Mesenchymal stem cell (in vitro differentiated cells and primary cell): ENCODE data around the gene ELFN1.

Experiments used
- DNase-seq: peaks from one replicate; pipeline ENCODE4 v3.0.0-alpha.2; 2013
- H2AFZ ChIP-seq: one replicate; pipeline ENCODE4 v1.6.1; 2013; ENCODE audit warnings: low read depth, mild to moderate bottlenecking, control low read depth, inconsistent platforms, low read length, moderate library complexity
- H2AK5ac ChIP-seq: 2 replicates; pipeline ENCODE4 v1.6.1; 2013; ENCODE audit warnings: low read length, moderate library complexity, mild to moderate bottlenecking, inconsistent platforms; ENCODE audit not compliant: severe bottlenecking
- H2BK120ac ChIP-seq: one replicate; pipeline ENCODE4 v1.6.1; 2013; ENCODE audit warnings: low read depth, mild to moderate bottlenecking, inconsistent platforms, low read length, moderate library complexity
- H2BK12ac ChIP-seq, 2 experiments: one replicate each; pipeline ENCODE4 v1.6.1; 2013; ENCODE audit warnings: inconsistent platforms in 2 of 2, low read length in 2 of 2, mild to moderate bottlenecking in 2 of 2, moderate library complexity in 2 of 2, control low read depth in 1 of 2
- H2BK15ac ChIP-seq: one replicate; pipeline ENCODE4 v1.6.1; 2013; ENCODE audit warnings: mild to moderate bottlenecking, low read depth, inconsistent platforms; ENCODE audit not compliant: poor library complexity, severe bottlenecking
- H2BK5ac ChIP-seq: 2 replicates; pipeline ENCODE4 v1.6.1; 2013; ENCODE audit warnings: low read depth, mild to moderate bottlenecking, low read length, control low read depth, inconsistent platforms; ENCODE audit not compliant: poor library complexity, severe bottlenecking
- H3K14ac ChIP-seq, 2 experiments: one replicate each; pipeline ENCODE4 v1.6.1; 2013; ENCODE audit warnings: inconsistent platforms in 2 of 2, low read length in 2 of 2, control low read depth in 1 of 2, mild to moderate bottlenecking in 1 of 2, moderate library complexity in 1 of 2
- H3K18ac ChIP-seq, 2 experiments: one replicate each; pipeline ENCODE4 v1.6.1; 2013; ENCODE audit warnings: inconsistent platforms in 2 of 2, low read length in 2 of 2, control low read depth in 1 of 2, low read depth in 1 of 2, mild to moderate bottlenecking in 1 of 2
- H3K23ac ChIP-seq, 2 experiments: one replicate each; pipeline ENCODE4 v1.6.1; 2013; ENCODE audit warnings: inconsistent platforms in 2 of 2, low read length in 2 of 2, mild to moderate bottlenecking in 2 of 2, moderate library complexity in 2 of 2, control low read depth in 1 of 2
- H3K27ac ChIP-seq: 2 replicates; pipeline ENCODE4 v1.5.1; 2013; ENCODE audit warnings: mild to moderate bottlenecking, moderate library complexity, low read length, control low read depth, inconsistent platforms; ENCODE audit not compliant: poor library complexity, severe bottlenecking
- H3K27me3 ChIP-seq, 2 experiments: 2 replicates each; pipeline versions ENCODE4 v1.6.1 to v1.7.0; 2013; ENCODE audit warnings: low read length in 2 of 2, mild to moderate bottlenecking in 2 of 2, moderate library complexity in 2 of 2, control low read depth in 1 of 2, inconsistent platforms in 1 of 2; ENCODE audit not compliant: control insufficient read depth in 1 of 2, insufficient read depth in 1 of 2
- H3K36me3 ChIP-seq, 2 experiments: 2 replicates each; pipeline versions ENCODE4 v1.6.1 to v1.7.0; 2013; ENCODE audit warnings: low read length in 2 of 2, control low read depth in 1 of 2, inconsistent platforms in 1 of 2, low read depth in 1 of 2, mild to moderate bottlenecking in 1 of 2; ENCODE audit not compliant: insufficient read depth in 2 of 2, control insufficient read depth in 1 of 2
- H3K4ac ChIP-seq, 2 experiments: one replicate each; pipeline ENCODE4 v1.6.1; 2013; ENCODE audit warnings: inconsistent platforms in 2 of 2, low read length in 2 of 2, mild to moderate bottlenecking in 2 of 2, moderate library complexity in 2 of 2, control low read depth in 1 of 2, low read depth in 1 of 2
- H3K4me1 ChIP-seq: 2 replicates; pipeline ENCODE4 v1.6.1; 2013; ENCODE audit warnings: low read depth, low read length, control low read depth; ENCODE audit not compliant: control insufficient read depth, insufficient read depth
- H3K4me2 ChIP-seq: 2 replicates; pipeline ENCODE4 v1.6.1; 2013; ENCODE audit warnings: low read length, mild to moderate bottlenecking, inconsistent platforms; ENCODE audit not compliant: poor library complexity, severe bottlenecking
- H3K4me3 ChIP-seq, 2 experiments: 2 replicates each; pipeline versions ENCODE4 v1.5.1 to v1.7.0; 2013; ENCODE audit warnings: low read length in 2 of 2, mild to moderate bottlenecking in 2 of 2, control low read depth in 1 of 2, low read depth in 1 of 2; ENCODE audit not compliant: insufficient read depth in 1 of 2
- H3K79me1 ChIP-seq: replicated peaks from 2 replicates; pipeline ENCODE4 v1.6.1; 2013; ENCODE audit warnings: mild to moderate bottlenecking, control low read depth, low read length, inconsistent platforms; ENCODE audit not compliant: poor library complexity, severe bottlenecking
- H3K9ac ChIP-seq: 2 replicates; pipeline ENCODE4 v1.7.0; 2013; ENCODE audit warnings: mild to moderate bottlenecking, low read length, moderate library complexity
- H3K9me3 ChIP-seq: 2 replicates; pipeline ENCODE4 v1.7.0; 2013; ENCODE audit warnings: mild to moderate bottlenecking, low read length; ENCODE audit not compliant: control insufficient read depth
- H4K8ac ChIP-seq: one replicate; pipeline ENCODE4 v1.6.1; 2013; ENCODE audit warnings: inconsistent platforms, mild to moderate bottlenecking, low read length, moderate library complexity
- H4K91ac ChIP-seq: one replicate; pipeline ENCODE4 v1.6.1; 2013; ENCODE audit warnings: mild to moderate bottlenecking, low read length, inconsistent platforms
- WGBS: methylation state at CpG from one replicate; pipeline ENCODE4 v1.1.7; 2013; ENCODE audit warnings: mixed read lengths; 5-methylcytosine and 5-hydroxymethylcytosine counted together

The ELFN1 gene

DNA sequence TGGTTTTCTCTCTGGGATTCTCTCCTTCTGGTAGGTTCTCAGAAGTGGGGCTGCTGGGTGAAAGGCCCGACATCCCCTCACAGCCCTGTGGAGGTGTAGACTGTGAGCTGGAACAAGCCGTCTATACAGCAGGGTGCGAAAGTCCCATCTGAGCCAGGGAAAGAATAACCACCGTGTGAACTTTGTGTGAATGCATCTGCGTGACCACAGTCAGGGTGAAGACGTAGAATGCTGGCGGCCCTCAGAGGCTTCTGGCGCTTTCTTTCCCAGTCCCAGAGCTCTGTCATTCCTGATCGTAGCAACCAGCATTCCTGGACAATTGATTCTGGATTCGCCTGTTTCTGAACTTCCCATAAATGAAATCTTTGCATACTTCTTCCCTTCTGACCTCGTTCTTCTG lies 30.0 kb downstream of the ELFN1 start:
- H2AK5ac ChIP-seq: no peak overlapping the region
- H3K4ac ChIP-seq: no peak overlapping the region
- H3K27ac ChIP-seq: no peak overlapping the region
- H2BK120ac ChIP-seq: no peak overlapping the region
- peaks cover 42 to 43% of the 10 kb centered on the region in 2 experiments for H3K27me3 ChIP-seq
- H2BK15ac ChIP-seq: no peak overlapping the region
- no peak overlapping the region for H2BK12ac ChIP-seq
- H3K18ac ChIP-seq: no peak overlapping the region
- H3K4me1 ChIP-seq: peaks cover 2% of the 10 kb centered on the region
- no peak overlapping the region for H3K23ac ChIP-seq
- no peak overlapping the region for H3K4me2 ChIP-seq
- no peak overlapping the region for H2BK5ac ChIP-seq
- 93% methylated on average over 11 of the region's 11 CpGs for WGBS
- peaks cover 16% of the 10 kb centered on the region for H3K9me3 ChIP-seq
- no peak overlapping the region for H4K8ac ChIP-seq
- H2AFZ ChIP-seq: no peak overlapping the region
- H4K91ac ChIP-seq: no peak overlapping the region
- no peak for DNase-seq
- no peak overlapping the region for H3K9ac ChIP-seq
- H3K79me1 ChIP-seq: no peaks in the 10 kb centered on the region
- H3K36me3 ChIP-seq: no peaks in the 10 kb centered on the region
- no peak overlapping the region for H3K14ac ChIP-seq
- H3K4me3 ChIP-seq: no peak overlapping the region

DNA sequence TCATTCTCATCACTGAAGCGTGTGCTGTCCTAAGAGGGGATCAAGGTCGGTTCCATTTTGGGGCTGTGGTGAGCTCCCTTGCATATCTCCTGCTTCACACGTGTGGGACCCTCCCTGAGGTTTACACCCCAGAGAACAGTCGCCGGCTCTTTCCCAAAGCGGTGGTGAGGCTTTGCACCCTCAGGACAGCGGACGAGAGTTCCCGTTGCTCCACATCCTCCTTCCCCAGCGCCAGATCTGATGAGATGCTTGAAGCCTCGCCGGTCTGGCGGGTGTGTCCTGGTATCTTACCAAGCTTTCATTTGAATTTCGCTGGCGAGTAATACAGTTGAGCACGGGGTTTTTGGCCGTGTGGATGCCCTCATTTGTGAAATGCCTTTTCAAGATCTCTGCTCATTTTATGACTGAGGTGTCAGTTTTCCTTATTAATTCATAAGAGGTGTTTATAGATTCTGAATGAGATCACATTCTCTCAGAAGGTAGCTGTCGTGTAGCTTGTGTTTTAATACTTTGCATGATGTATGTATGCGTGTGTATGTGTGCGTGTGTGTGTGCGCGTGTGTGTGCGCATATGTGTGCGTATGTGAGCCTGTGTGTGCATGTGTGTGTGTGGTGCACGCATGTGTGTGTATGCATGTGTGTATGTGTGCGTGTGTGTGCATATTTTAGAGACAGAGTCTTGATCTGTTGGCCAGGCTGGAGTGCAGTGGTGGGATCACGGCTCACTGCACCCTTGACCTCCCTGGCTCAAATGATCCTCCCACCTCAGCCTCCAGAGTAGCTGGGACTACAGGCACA lies 30.7 kb downstream of the ELFN1 start:
- Histone ChIP-seq H3K23ac (no peak overlapping the region), H2BK15ac (no peak overlapping the region)
- WGBS: 90% methylated on average over 27 of the region's 27 CpGs

DNA sequence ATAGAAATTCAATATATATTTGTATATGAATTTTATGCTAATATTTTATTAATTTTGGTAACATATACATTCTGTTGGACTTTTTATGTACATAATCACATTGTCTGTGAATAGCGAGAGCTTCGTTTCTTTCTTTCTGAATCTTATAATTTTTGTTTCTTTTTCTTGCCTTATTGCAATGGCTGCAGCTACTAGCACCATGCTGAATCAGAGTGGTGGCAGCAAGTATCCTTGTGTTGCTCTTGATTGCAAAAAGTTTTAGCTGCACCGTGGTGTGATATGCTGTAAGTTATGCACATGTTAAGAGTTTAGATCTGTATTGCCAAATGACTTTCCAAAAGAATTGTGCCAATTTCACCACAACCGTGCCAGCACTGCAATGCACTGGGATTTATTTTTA lies 32.6 kb downstream of the ELFN1 start:
- Histone ChIP-seq H2BK120ac (no peak overlapping the region), H3K4me3 (no peak overlapping the region), H3K4ac (no peak overlapping the region), H4K91ac (no peak overlapping the region), H3K14ac (no peak overlapping the region), H4K8ac (no peak overlapping the region), H3K18ac (no peak overlapping the region), H3K4me2 (no peak overlapping the region), H3K27ac (no peak overlapping the region), H3K36me3 (no peaks in the 10 kb centered on the region), H3K23ac (no peak overlapping the region), H2AFZ (no peak overlapping the region), H2BK15ac (no peak overlapping the region), H2BK12ac (no peak overlapping the region), H3K79me1 (no peaks in the 10 kb centered on the region), H3K9me3 (peaks cover 16% of the 10 kb centered on the region), H2AK5ac (no peak overlapping the region), H3K9ac (no peak overlapping the region), H3K27me3 (peaks cover 22 to 31% of the 10 kb centered on the region in 2 experiments), H3K4me1 (no peaks in the 10 kb centered on the region), H2BK5ac (no peak overlapping the region)
- 98% methylated on average over 4 of the region's 4 CpGs for WGBS
- DNase-seq: no peak

More for the DNA sequence above, 30.7 kb downstream of the ELFN1 start:
- no peaks in the 10 kb centered on the region for H3K36me3 ChIP-seq
- no peak overlapping the region for H3K4me2 ChIP-seq
- DNase-seq: no peak
- no peak overlapping the region for H3K4ac ChIP-seq
- no peak overlapping the region for H4K8ac ChIP-seq
- H2AFZ ChIP-seq: no peak overlapping the region
- no peak overlapping the region for H2BK120ac ChIP-seq
- H3K14ac ChIP-seq: no peak overlapping the region
- no peak overlapping the region for H3K18ac ChIP-seq
- peak overlapping the region; percentile 34 for H4K91ac ChIP-seq
- no peak overlapping the region for H2BK5ac ChIP-seq
- H3K79me1 ChIP-seq: no peaks in the 10 kb centered on the region
- H3K9ac ChIP-seq: no peak overlapping the region
- H3K4me1 ChIP-seq: no peaks in the 10 kb centered on the region
- peaks cover 39 to 41% of the 10 kb centered on the region in 2 experiments for H3K27me3 ChIP-seq
- H3K27ac ChIP-seq: no peak overlapping the region
- H3K4me3 ChIP-seq: no peak overlapping the region
- H2AK5ac ChIP-seq: no peak overlapping the region
- peaks cover 16% of the 10 kb centered on the region for H3K9me3 ChIP-seq
- no peak overlapping the region for H2BK12ac ChIP-seq

DNA sequence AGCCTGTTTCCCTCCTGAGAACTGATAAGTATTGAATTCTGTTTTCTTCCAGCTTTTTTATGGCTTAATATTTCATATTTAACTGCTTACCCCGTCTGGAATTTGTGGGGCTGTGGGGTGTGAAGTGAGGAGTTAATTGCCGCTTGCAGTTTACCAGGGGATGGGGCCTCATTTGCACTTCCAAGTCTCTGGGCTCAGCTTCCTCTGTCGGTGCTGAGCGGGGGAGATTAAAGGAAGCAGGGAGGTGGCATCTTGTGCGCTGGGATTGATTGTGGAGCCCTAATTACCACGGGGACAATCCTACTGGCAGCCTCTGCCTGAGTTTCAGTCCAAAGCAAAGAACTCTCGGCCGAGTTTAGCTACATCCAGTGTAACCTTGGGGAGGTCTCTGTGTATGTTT lies 33.4 kb downstream of the ELFN1 start:
- Histone ChIP-seq H3K9me3 (peaks cover 16% of the 10 kb centered on the region), H3K18ac (no peak overlapping the region), H3K14ac (no peak overlapping the region), H4K8ac (no peak overlapping the region), H2BK120ac (no peak overlapping the region), H4K91ac (no peak overlapping the region), H3K27me3 (peaks cover 22 to 26% of the 10 kb centered on the region in 2 experiments), H2AFZ (no peak overlapping the region), H3K4me3 (no peak overlapping the region), H3K36me3 (no peaks in the 10 kb centered on the region), H3K79me1 (no peaks in the 10 kb centered on the region), H2BK15ac (no peak overlapping the region), H3K27ac (no peak overlapping the region), H2BK12ac (no peak overlapping the region), H2AK5ac (no peak overlapping the region), H3K9ac (no peak overlapping the region), H3K4ac (no peak overlapping the region), H3K4me1 (no peaks in the 10 kb centered on the region), H3K4me2 (no peak overlapping the region), H2BK5ac (no peak overlapping the region), H3K23ac (no peak overlapping the region)
- no peak for DNase-seq
- WGBS: 27% methylated on average over 8 of the region's 8 CpGs
